ENCODE measurements around the gene MICU1.

DNA sequence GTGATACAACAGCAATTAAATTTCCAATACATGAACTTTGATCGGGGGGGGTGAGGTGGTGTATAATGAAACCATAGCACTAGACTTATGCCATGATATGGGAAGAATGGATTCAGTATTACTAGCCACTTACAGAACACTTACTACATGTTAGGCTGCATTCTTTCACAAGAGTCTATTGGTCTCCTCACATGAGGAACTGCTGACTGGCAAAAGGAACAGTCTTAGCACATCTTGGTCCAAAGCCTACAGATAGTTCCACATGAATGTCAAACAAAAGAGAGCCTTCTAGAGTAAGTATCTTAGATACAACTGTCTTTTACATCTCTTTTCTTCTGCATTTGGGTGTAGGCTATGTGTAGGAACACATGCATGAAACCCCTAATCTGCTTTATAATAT, 155.2 kb downstream of the MICU1 start:
- TF ChIP-seq, protein P1, sequence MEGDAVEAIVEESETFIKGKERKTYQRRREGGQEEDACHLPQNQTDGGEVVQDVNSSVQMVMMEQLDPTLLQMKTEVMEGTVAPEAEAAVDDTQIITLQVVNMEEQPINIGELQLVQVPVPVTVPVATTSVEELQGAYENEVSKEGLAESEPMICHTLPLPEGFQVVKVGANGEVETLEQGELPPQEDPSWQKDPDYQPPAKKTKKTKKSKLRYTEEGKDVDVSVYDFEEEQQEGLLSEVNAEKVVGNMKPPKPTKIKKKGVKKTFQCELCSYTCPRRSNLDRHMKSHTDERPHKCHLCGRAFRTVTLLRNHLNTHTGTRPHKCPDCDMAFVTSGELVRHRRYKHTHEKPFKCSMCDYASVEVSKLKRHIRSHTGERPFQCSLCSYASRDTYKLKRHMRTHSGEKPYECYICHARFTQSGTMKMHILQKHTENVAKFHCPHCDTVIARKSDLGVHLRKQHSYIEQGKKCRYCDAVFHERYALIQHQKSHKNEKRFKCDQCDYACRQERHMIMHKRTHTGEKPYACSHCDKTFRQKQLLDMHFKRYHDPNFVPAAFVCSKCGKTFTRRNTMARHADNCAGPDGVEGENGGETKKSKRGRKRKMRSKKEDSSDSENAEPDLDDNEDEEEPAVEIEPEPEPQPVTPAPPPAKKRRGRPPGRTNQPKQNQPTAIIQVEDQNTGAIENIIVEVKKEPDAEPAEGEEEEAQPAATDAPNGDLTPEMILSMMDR (conservative IDR thresholded peaks at IDR 0.05): no peak
- TF ChIP-seq EZH2 (IDR thresholded peaks at IDR 0.05; ENCODE audit: low read depth): no peak

All from PC-9 (cell line).